HG03378 (cell line): ENCODE results near the gene FGF3.

Experiments
- ATAC-seq: cut with Tn5 transposase; IDR thresholded peaks from one replicate; pipeline ENCODE4 v1.9.1; 2021; ENCODE audit warnings: mild to moderate bottlenecking, moderate library complexity; ENCODE audit not compliant: unreplicated experiment

Gene FGF3

DNA sequence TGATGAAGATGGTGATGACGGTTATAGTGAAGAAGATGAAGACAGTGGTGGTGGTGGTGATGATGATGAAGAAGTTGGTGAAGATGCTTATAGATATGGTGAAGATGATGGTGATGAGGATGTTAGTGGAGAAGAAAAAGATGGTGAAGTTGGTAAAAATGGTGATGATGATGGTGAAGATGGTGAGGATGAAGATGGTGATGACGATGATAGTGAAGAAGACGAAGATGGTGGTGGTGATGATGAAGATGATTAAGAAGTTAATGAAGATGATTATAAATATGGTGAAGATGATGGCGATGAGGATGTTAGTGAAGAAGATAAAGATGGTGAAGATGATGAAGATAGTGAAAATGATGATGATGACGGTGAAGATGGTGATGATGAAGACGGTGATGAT lies 25.2 kb upstream of the FGF3 start:
- no peak for ATAC-seq

DNA sequence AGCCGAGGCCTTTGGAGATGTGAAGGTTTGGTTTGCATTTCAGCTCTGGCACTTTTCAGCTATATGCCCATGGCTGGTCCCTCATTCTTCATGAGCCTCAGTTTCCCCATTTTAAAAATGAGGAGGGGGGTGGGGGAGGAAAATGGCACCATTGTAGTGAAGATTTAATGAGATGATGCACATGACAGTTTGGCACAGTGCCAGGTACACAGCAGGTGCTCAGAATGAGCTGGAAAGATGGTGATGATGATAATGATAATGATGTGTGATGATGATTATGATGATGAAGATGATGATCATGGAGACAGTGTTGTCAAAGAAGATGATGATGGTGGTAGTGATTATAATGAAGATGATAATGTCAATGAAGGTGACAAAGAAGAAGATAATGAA lies 24.3 kb upstream of the FGF3 start:
- no peak for ATAC-seq

DNA sequence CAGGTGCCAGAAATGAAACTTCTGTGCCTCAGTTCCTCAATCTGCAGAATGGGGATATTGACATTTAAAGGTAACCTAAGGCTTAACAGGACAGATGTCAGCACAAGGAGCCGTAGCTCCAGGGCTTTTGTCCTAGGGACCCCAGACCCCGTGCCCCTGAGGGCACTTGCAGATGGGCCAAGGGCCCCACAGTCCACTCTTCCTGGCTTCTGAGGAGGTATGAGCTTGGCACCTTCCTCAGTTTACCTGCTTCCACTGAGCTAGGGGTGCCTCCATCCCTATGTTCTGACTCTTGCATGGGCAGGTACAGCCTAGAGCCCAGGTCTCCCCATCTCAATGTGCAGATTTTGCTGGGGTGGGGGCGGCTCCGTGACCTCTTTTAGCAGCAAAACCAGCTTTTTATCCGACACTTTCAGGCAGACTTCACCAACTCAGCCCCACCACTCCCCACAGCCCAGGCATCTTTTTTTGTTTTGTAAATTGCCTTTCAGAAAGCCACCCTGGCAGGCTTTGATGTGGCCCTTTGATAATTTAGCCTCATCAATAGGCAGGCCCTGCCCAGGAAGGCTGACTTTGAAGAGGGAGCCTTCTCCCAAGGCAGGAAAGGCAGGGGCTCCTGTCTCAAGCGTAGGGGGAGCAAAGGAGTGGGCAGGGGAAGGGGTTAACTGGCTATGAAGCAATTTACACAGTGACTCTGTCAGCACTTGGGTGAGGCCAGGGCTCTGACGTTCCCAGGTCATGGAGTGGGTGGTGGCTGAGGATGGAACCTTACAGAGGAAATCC lies 23.7 kb upstream of the FGF3 start:
- ATAC-seq = no peak

DNA sequence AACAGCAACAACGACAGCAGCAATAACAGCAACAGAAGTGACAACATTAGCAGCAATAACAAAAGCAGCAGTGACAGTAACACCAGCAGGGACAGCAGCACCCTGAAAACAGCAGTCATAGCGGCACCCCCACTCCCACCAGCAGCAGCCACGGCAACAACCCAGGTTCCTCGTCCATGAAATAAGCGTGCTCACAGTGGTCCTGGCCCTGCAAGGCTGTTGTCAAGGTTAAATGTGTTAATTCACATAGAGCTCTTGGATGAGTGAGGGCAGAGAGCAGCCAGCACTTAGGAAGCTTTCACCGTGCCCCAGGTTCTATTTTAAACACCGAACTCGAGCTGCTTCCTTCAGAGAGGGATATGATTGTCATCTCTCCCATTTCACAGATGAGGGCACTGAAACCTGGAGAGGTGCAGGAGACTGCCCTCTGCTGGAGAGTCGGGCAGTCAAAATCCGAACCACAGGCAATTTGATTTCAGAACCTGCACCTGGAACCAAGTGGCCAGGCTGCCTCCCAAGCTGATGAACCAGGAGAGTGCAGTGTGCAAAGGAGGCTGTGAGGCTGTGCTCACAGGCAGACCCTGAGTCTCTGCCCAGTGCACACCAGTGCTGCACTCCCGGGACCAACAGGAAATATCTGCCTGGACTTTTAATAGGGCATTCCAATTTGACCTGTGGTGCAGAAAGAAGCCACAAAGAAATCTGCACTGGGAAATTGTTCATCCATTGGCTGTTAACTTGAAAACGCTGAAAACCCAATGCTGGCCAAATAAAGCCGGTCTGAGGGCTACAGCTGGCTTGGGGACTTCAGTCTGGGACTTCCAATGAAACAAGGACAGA lies 22.9 kb upstream of the FGF3 start:
- no peak for ATAC-seq

DNA sequence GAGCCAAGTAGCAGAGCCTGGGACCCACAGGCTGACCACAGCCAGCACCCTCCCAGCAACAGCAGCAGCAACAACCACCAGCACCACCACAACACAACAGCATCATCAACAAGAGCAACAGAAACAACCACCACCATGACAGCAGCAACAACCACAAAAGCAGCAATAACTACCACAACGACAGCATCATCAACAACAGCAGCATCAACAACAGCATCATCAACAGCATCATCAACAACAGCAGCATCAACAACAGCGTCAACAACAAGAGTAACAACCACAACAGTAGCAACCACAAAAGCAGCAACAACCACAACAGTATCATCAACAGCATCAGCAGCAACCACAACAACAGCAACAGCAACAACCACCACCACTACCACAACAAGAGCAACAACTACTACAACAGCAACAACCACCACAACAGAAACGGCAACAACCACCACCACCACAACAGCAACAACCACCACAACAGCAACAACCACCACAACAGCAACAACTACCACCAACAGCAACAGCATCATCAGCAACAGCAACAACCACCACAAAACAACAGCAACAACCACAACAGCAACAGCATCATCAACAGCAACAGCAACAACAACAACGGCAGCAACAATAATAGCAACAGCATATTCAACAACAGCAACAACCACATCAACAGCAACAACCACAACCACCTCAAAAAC lies 22.1 kb upstream of the FGF3 start:
- no peak for ATAC-seq

DNA sequence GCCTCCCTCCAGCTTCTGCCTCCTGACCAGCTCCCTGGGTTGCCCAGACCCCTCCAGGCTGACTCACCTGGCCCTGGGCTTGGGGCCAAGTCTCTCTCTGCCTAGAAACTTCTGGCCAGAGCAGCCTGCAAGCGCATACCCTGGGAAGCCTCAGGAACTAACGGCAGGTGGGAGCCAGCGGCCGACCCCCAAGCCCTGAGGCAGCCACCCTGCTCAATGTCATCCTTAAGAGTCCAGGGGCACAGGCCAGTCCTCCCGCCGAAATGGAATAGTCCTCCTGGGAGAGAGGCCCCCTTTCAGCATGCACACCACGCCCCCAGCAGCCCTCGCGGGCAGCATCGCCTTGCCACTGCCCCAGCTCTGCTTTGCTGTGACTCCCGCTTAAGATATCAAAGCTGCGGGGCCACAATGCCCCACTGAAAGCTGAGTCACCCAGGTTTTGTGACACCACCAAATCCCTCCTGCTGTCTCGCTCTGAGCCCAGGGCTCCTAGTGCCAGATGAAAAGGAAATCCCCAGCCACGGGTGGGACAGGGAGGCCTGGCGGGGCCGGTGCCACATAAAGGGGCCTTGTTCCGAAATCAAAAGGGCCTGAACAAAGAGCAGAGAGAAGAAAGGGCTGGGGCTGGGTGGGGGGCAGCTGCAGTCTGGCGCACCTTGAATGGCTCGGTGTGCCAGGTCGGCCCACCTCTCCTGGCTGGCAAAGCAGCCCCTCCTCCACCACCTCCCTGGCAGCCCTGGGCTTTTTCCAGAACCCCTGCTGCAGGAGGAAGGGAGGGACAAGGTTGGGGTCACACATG lies 21.4 kb upstream of the FGF3 start:
- no peak for ATAC-seq

DNA sequence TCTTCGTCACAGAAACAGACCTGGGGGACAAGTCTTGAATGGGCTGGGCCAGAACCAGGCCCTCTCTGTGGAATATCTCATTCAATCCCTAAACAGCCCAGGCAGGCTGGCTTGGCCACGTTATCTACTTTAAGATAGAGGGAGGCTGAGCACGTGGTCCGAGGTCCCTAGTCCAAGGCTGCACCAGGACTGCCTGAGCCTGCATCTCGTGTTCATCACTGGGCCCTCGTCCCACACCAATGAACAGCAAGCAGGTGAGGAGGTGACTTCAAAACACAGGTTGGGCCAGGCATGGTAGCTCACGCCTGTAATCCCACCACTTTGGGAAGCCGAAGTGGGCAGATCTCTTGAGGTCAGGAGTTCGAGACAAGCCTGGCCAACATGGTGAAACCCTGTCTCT lies 20.3 kb upstream of the FGF3 start:
- no peak for ATAC-seq

DNA sequence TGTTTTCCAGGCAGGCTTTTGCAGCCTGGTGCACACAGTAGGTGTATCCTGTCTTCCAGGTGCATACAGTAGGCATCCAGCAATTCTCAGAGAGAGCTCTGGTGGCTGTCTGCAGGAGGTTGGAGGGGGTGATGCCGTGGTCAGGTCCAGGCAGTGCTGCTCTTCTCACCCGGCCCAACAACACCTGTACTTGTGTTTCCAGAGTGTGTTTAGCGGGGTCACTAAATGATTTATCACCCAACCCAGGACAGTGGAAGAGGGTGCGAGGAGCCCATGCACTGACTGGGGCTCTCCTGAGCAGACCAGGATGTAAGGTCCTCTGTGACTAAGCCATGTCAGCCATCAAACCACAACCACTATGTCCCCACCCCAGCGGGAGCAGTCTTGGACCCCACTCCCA lies 18.6 kb upstream of the FGF3 start:
- no peak for ATAC-seq

DNA sequence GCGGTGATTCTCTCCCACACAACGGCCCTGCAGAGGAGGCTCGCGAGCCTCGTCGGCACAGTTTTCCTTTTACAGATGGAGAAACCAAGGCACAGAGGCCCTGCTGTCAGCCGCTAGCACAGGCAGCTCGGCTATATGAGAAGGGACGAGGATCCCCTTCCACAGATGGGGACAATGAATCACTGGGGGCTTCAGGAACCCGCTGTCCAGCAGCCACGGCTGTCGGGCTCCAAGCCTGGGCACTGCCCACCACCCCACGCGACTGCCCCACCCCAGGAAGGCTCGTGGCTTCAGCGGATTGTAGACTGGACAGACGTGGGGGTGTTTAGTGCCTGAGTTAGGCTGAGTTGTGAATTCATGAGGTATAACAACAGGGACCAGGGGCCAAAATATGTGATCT lies 17.2 kb upstream of the FGF3 start:
- no peak for ATAC-seq

DNA sequence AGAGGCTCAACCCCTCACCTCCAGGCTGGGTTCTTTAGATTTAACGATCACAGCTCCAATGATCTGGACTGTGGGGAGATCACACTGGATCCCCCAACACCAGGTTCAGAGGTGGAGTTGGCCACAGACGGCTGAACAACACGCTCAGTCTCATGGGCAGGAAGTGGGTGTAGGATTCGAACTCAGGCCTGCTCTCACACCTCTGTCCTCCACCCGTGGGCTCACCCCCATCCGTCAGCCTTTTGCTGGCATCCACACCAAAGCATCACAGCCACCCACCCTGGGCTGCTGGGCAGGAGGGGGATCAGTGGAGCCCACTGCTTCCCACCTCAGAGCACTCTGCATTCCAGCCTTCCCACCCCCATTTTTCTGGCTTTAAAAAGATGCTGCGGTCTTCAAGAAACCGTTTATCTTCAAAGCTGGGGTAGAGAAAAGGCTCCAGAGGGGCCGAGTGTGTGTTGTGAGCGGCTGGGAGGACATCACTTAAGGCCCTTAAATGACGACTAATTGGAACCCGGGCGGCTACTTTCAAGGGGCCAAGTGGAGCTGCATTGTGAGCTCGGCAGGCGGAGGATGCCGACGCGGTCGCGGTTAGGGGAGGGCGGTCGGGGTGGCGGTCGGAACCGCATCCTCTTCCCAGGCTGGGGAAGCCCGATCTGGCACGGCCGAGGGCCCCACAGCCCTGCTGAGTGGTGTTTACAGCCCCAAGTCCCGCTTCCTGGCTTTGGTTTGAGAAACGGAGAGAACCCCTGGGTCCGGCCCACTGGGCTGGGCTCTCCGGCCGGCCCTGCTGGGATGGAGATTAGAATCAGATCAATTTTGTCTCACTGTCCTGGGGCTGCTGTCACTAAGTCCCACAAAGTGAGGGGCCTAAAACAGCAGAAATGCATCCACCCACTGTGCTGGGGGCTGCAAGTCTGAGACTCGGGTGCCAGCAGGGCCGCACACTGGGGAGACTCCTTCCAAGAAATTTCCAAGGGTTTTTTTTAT lies 15.9 kb upstream of the FGF3 start:
- ATAC-seq = no peak

DNA sequence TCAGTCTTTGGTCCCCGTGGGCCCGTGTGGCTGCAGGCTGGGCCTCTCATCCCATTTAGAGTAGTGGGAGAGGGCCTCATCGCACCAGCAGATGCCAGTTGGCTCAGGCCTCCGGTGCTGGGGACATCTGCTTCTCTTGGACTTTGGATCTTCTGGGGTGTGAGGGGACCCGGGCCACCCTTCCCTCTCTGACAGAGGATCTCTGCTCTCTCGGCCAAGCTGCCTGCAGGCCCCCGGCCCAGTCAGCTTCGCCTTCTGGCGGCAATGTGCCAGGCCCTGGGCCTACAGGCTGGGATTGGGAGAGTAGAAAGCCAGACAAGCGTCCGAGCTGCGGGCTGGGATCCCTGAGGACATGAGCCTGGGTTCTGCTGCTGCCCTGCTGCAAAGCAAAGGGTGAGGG lies 15.0 kb upstream of the FGF3 start:
- ATAC-seq = no peak

DNA sequence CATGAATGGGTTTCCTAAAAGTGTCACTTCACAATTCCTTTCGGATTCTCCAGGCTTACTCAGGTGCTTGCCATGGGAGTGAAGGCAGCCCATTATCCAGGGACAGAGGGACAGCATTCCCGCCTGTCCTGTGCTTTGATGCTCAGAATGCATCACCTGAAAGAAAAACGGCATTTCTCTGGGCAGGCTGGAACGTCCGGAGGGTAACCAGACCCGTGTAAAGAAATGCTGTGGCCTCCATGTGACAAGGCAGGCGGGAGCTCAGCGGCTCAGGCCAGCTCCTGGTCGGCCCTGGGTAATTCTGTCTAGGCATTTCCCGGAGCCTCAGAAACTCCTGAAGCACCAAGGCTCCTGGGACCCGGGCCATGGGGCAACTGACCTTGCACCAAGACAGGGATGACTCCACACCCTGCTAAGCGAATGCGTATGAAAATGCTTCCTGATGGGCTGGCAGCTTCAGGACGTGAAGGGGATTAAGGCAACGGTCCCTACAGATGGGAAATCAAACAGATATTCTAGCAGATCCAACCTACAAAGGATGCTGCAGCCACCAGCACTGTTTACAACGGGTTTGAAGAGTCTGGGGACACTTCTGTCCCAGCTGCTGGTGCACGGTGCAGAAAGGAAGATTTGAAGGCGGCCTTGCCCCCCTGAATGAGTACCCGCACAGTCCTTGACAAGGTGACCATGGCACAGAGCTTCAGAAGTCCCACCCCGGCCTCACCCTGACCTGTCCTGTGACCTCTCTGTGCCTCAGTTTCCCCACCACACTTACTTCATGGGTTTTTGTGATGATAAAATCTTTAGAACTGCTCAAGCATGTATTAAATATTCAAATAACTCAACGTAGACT lies 13.6 kb upstream of the FGF3 start:
- ATAC-seq = no peak

DNA sequence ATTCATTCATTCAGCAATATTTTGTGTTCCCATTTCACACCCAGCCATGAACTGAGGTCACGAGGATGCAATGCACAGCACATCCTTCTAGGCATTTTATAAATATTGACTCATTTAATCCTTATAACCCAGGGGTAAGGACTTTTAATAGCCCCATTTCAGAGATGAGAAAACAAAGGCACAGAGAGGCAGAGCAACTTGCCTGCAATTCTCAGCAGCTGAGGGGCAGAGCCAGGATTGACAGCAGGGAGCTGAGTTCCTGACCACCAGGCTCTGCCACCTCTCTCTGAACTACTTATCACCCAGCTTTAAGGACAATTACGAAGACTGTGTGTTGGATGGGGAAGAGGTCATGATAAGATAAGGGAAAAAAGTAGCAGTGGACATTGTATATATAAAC lies 12.8 kb upstream of the FGF3 start:
- no peak for ATAC-seq

DNA sequence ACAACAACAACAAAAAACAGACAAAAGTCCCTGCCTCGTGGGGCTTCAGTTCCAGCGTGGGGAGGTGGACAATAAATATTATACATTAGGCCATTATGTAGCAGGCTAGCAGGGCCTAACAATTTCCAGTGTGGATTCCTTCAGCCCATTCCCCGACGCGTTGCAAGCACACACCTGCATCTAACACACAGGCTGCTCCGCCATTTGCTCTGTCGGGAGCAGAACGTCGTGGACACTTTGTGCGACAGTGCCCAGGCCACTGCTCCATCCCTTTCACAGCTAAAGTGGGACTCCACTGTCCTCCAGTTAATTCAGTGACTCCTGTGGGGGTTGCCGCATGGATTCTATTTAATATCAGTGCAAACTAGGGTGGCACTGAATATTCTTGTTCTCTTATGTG lies 10.9 kb upstream of the FGF3 start:
- ATAC-seq = no peak

DNA sequence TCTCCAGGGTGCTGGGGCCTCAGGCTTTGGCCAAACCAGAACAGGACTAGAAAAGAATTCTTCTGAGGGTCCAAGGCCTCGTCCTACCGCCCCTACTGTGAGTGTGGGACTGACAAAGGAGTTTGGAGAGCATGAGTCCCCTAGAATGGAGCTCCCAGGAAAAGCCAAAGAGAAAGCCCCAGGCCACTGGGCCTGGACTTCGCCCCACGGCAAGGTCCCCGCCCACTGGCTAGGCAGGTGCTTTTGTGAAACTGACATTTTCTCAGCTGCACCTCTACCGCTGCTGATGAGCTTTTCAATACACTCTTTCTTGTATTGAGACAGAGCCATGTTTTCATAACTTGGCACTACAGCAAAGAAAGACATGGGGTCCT lies 9.7 kb upstream of the FGF3 start:
- no peak for ATAC-seq

DNA sequence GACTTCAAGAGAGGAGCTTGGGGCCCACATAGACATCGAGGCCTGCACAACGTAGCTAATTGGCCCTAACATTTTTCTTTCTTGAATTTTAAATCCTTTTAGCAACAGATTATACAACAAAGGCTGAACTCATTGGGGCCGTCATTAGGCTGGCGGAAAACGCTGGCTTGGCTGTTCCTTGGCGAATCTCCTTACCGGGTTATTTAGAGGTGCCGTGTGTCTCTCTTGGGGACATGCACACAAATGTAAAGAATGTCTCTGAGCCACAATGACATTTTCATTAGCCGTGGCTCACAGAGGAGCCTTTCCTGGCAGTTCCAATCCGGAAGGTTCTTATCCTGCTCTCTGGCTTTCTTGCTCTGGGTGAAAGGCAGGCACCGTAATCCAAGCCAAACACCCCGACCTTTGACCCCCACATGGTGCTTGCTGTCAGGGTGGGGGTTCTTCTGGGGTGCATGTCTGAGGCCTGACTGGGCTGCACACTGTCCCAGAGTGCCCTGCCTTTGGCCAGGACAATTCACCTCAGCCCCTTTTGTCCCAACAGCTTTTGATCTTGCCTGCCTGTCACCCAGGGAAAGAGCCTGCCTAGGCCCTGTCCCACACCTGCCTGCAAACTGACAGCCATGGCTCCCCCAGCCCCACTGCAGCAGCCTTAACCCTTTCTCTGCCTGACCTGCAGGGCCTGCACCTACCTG lies 9.2 kb upstream of the FGF3 start:
- ATAC-seq = no peak

DNA sequence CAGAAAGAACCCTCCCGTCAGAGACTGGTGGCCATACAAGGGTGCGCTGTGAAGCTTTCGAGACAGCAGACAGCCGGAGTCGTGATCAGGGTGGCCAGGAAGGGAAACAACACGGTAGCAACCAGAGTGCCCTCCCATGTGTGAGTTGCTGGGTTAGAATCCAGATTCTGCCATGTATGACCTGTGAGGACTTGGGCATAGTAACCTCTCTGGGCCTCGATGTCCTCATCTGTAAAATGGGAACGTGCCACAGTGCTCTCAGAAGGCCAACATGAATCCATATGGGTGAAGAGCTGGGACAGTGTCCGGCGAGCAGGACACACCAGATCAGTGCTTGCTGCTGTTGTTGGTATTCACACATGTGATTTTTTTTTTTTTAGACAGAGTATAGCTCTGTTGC lies 7.6 kb upstream of the FGF3 start:
- no peak for ATAC-seq

DNA sequence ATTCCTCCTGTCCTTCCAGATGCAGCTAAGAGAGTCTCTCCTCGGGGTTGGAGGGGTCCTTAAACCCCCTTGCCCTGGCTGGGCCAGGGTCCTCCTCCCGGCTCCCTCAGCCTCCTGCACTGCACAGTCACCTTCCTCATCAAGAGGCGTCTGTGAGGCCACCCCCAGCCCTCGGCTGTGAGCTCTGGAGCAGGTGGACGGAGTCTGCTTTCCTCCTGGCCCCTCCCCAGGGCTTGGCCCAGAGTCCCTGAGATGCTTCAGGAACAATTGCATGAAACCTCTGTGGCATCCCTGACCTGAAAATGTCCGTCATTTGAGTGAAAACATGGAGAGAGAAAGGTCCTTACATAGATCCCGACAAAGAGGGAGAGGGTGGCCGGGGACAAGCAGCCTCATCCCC lies 6.7 kb upstream of the FGF3 start:
- ATAC-seq = no peak
